H9 (cell line): ENCODE data around the gene MLH1. TPM values are rescaled to one million over a fixed set of nuclear protein-coding genes. Genes with fewer than 3 reads are reported as not detected.

ENCODE experiments used
- DNase-seq: peaks from one replicate; pipeline ENCODE4 v3.0.0-alpha.2; 2017
- H2AFZ ChIP-seq: one replicate; pipeline ENCODE4 v1.6.1; 2013; ENCODE audit warnings: mild to moderate bottlenecking, low read length, control low read depth, moderate library complexity
- H2AK5ac ChIP-seq: 2 replicates; pipeline ENCODE4 v1.6.1; 2013; ENCODE audit warnings: low read length, control low read depth, mixed read lengths; ENCODE audit not compliant: insufficient read length
- H2BK120ac ChIP-seq: one replicate; pipeline ENCODE4 v1.6.1; 2013; ENCODE audit warnings: low read depth, mild to moderate bottlenecking, low read length, control low read depth, inconsistent platforms; ENCODE audit not compliant: poor library complexity, severe bottlenecking
- H2BK12ac ChIP-seq: 2 replicates; pipeline ENCODE4 v1.6.1; 2013; ENCODE audit warnings: low read length, control low read depth, mixed read lengths, low read depth; ENCODE audit not compliant: insufficient read length
- H2BK15ac ChIP-seq: 2 replicates; pipeline ENCODE4 v1.6.1; 2013; ENCODE audit warnings: low read depth, low read length, control low read depth
- H2BK20ac ChIP-seq: one replicate; pipeline ENCODE4 v1.6.1; 2013; ENCODE audit warnings: low read depth, mild to moderate bottlenecking, low read length, control low read depth, inconsistent platforms; ENCODE audit not compliant: poor library complexity, severe bottlenecking
- H2BK5ac ChIP-seq: 2 replicates; pipeline ENCODE4 v1.6.1; 2013; ENCODE audit warnings: low read length, control low read depth, mixed read lengths; ENCODE audit not compliant: insufficient read length
- H3K14ac ChIP-seq: 2 replicates; pipeline ENCODE4 v1.6.1; 2013; ENCODE audit warnings: low read length, control low read depth; ENCODE audit not compliant: insufficient read depth
- H3K18ac ChIP-seq: 2 replicates; pipeline ENCODE4 v1.6.1; 2013; ENCODE audit warnings: low read depth, mild to moderate bottlenecking, mixed read lengths, low read length, control low read depth; ENCODE audit not compliant: insufficient read length
- H3K23ac ChIP-seq: 2 replicates; pipeline ENCODE4 v1.6.1; 2013; ENCODE audit warnings: low read length, control low read depth, mixed read lengths, low read depth; ENCODE audit not compliant: insufficient read length
- H3K23me2 ChIP-seq: 2 replicates; pipeline ENCODE4 v1.6.1; 2013; ENCODE audit warnings: low read depth, mild to moderate bottlenecking, mixed read lengths, low read length, control low read depth; ENCODE audit not compliant: insufficient read length, poor library complexity, severe bottlenecking
- H3K27ac ChIP-seq: 2 replicates; pipeline ENCODE4 v1.5.1; 2013; ENCODE audit warnings: low read length, control low read depth, mixed read lengths, low read depth; ENCODE audit not compliant: insufficient read length
- H3K27me3 ChIP-seq: 2 replicates; pipeline ENCODE4 v1.6.1; 2013; ENCODE audit warnings: low read length, control low read depth, inconsistent platforms; ENCODE audit not compliant: insufficient read depth
- H3K4ac ChIP-seq: 2 replicates; pipeline ENCODE4 v1.6.1; 2013; ENCODE audit warnings: low read depth, mild to moderate bottlenecking, control low read depth, inconsistent platforms, low read length, moderate library complexity
- H3K4me1 ChIP-seq: 2 replicates; pipeline ENCODE4 v1.6.1; 2013; ENCODE audit warnings: low read length, control low read depth, inconsistent platforms; ENCODE audit not compliant: insufficient read depth
- H3K4me2 ChIP-seq: 2 replicates; pipeline ENCODE4 v1.6.1; 2013; ENCODE audit warnings: low read length, control low read depth, mixed read lengths; ENCODE audit not compliant: insufficient read length, insufficient read depth
- H3K56ac ChIP-seq: 2 replicates; pipeline ENCODE4 v1.6.1; 2013; ENCODE audit warnings: low read depth, mild to moderate bottlenecking, mixed read lengths, low read length, control low read depth; ENCODE audit not compliant: insufficient read length
- H3K79me1 ChIP-seq: 2 replicates; pipeline ENCODE4 v1.6.1; 2013; ENCODE audit warnings: low read depth, mild to moderate bottlenecking, moderate library complexity, low read length, control low read depth, inconsistent platforms; ENCODE audit not compliant: insufficient read depth, poor library complexity, severe bottlenecking
- H3K79me2 ChIP-seq: 2 replicates; pipeline ENCODE4 v1.6.1; 2013; ENCODE audit warnings: low read length, control low read depth, inconsistent platforms; ENCODE audit not compliant: insufficient read depth
- H3K9ac ChIP-seq: 2 replicates; pipeline ENCODE4 v1.6.1; 2013; ENCODE audit warnings: low read length, control low read depth, mixed read lengths; ENCODE audit not compliant: insufficient read length; ENCODE audit errors: extremely low read depth
- H3K9me3 ChIP-seq: one replicate; pipeline ENCODE4 v1.6.1; 2013; ENCODE audit warnings: low read depth, low read length, inconsistent platforms; ENCODE audit not compliant: control insufficient read depth
- H3T11ph ChIP-seq: one replicate; pipeline ENCODE4 v1.6.1; 2013; ENCODE audit warnings: mild to moderate bottlenecking, low read length, control low read depth, inconsistent platforms
- H4K20me1 ChIP-seq: one replicate; pipeline ENCODE4 v1.6.1; 2013; ENCODE audit not compliant: control insufficient read depth, insufficient read length, insufficient read depth
- H4K5ac ChIP-seq: 2 replicates; pipeline ENCODE4 v1.6.1; 2013; ENCODE audit warnings: low read depth, mild to moderate bottlenecking, mixed read lengths, low read length, control low read depth; ENCODE audit not compliant: insufficient read length
- H4K8ac ChIP-seq: replicated peaks from 2 replicates; pipeline ENCODE4 v1.6.1; 2013; ENCODE audit warnings: low read length, control low read depth, mixed read lengths, low read depth; ENCODE audit not compliant: insufficient read length
- H4K91ac ChIP-seq: 2 replicates; pipeline ENCODE4 v1.6.1; 2013; ENCODE audit warnings: low read depth, mild to moderate bottlenecking, moderate library complexity, mixed read lengths, low read length, control low read depth; ENCODE audit not compliant: insufficient read length
- H3K27ac Mint-ChIP-seq, 3 experiments: 2 replicates in 2 of 3; 3 replicates in 1 of 3; pipeline ENCODE4 v1.8.0; 2020 to 2021; ENCODE audit warnings: mixed read lengths in 3 of 3, mild to moderate bottlenecking in 1 of 3, moderate library complexity in 1 of 3
- H3K27me3 Mint-ChIP-seq: 2 replicates; pipeline ENCODE4 v1.8.0; 2021; ENCODE audit warnings: low read depth, mild to moderate bottlenecking, moderate library complexity, mixed read lengths
- H3K36me3 Mint-ChIP-seq, 3 experiments: 2 replicates in 2 of 3; 3 replicates in 1 of 3; pipeline ENCODE4 v1.8.0; 2020 to 2021; ENCODE audit warnings: low read depth in 3 of 3, mixed read lengths in 3 of 3; ENCODE audit not compliant: insufficient read depth in 1 of 3
- H3K4me1 Mint-ChIP-seq, 2 experiments: 2 replicates each; pipeline ENCODE4 v1.8.0; 2020; ENCODE audit warnings: mixed read lengths in 2 of 2
- H3K4me3 Mint-ChIP-seq, 2 experiments: 2 replicates in 1 of 2; 3 replicates in 1 of 2; pipeline ENCODE4 v1.8.0; 2020 to 2021; ENCODE audit warnings: mild to moderate bottlenecking in 2 of 2, mixed read lengths in 2 of 2, moderate library complexity in 1 of 2
- H3K9me3 Mint-ChIP-seq, 2 experiments: 2 replicates in 1 of 2; 3 replicates in 1 of 2; pipeline ENCODE4 v1.8.0; 2020; ENCODE audit warnings: mild to moderate bottlenecking in 2 of 2, mixed read lengths in 2 of 2, moderate library complexity in 1 of 2
- CTCF ChIP-seq: fragments of 200-600 bp; sonication (generic); conservative IDR thresholded peaks from 3 replicates; pipeline ENCODE4 v1.8.0; 2021; ENCODE audit warnings: antibody characterized with exemption, mild to moderate bottlenecking
- WGBS: extraction: QIAGEN DNeasy Blood & Tissue Kit; methylation state at CpG from one replicate; pipeline ENCODE4 v1.1.7; 2013; ENCODE audit warnings: missing lambda C conversion rate, low lambda C conversion rate, mixed read lengths; ENCODE audit not compliant: insufficient read length; ENCODE audit errors: extremely low coverage; 5-methylcytosine and 5-hydroxymethylcytosine counted together
- total RNA-seq: library from RNA; stranded (reverse); gene quantifications from 2 replicates; pipeline ENCODE4 v1.2.1, GENCODE V29; 2021

The MLH1 gene
- total RNA-seq, 1 experiment from 2014 or later, result 45.1 TPM

GRCh38 chr3:37082317-37082716 lies 89.0 kb downstream of the MLH1 start:
- no CpG with 5 or more reads among the region's 3 CpGs for WGBS
- Histone ChIP-seq H2BK20ac (no peak overlapping the region), H4K8ac (no peak overlapping the region), H2BK15ac (no peak overlapping the region), H3K79me2 (no peaks in the 10 kb centered on the region), H3K14ac (no peak overlapping the region), H4K91ac (no peak overlapping the region), H2BK12ac (no peak overlapping the region), H3T11ph (no peak overlapping the region), H2AK5ac (no peak overlapping the region), H3K9ac (no peak overlapping the region), H3K23ac (no peak overlapping the region), H3K4me1 (no peaks in the 10 kb centered on the region), H3K27ac (no peak overlapping the region), H4K5ac (no peak overlapping the region), H2AFZ (no peak overlapping the region), H3K23me2 (no peaks in the 10 kb centered on the region), H3K27me3 (no peaks in the 10 kb centered on the region), H3K18ac (no peak overlapping the region), H2BK5ac (no peak overlapping the region), H3K56ac (no peak overlapping the region), H3K4me2 (no peak overlapping the region), H4K20me1 (no peaks in the 10 kb centered on the region), H3K4ac (no peak overlapping the region), H2BK120ac (no peak overlapping the region), H3K79me1 (no peaks in the 10 kb centered on the region), H3K9me3 (no peaks in the 10 kb centered on the region)
- H3K27me3 Mint-ChIP-seq, result no peaks in the 10 kb centered on the region
- H3K4me1 Mint-ChIP-seq, result no peaks in the 10 kb centered on the region
- no peak for DNase-seq
- no peak overlapping the region for H3K4me3 Mint-ChIP-seq
- no peaks in the 10 kb centered on the region for H3K9me3 Mint-ChIP-seq
- no peak overlapping the region for H3K27ac Mint-ChIP-seq
- H3K36me3 Mint-ChIP-seq, result peaks cover 0 to 6% (median 3%) of the 10 kb centered on the region in 3 experiments; a peak in 2 of 7 replicates
- no peak for TF ChIP-seq CTCF
